Measurements from ENCODE around the gene OSBPL10.

The OSBPL10 gene

DNA sequence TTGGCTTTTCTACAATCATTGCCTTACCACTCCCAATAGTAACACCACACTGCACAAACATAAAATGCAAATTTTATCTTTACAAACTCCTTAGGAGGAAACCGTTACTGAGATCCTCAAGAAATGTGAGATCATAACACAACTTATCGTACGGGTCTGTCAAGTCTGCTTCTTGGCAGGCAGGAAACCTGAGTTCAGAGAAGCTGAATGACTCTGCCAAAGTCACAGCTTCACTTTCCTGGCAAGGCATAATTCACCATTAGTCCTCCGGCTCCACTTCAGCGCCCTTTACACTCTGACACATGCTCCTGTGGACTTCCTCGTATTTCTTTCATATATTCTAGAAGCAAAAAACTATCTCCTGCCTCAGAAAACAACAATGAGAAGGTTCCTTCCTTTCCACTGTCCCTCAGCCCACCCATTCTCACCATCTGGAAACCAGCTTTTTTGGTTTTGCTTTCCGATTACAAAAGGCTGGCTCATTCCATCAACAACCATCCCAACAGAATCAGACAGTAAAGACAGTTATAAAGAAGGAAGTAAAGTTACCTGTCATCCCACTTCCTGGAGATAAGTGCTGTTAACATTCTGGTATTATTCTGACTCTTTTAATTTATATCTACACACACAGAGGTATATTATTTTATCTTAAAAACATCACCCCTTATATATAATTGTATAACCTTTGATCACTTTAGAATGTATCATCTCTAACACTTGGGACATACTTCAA is 225.0 kb downstream of the OSBPL10 start:
- TF ChIP-seq, protein P1, sequence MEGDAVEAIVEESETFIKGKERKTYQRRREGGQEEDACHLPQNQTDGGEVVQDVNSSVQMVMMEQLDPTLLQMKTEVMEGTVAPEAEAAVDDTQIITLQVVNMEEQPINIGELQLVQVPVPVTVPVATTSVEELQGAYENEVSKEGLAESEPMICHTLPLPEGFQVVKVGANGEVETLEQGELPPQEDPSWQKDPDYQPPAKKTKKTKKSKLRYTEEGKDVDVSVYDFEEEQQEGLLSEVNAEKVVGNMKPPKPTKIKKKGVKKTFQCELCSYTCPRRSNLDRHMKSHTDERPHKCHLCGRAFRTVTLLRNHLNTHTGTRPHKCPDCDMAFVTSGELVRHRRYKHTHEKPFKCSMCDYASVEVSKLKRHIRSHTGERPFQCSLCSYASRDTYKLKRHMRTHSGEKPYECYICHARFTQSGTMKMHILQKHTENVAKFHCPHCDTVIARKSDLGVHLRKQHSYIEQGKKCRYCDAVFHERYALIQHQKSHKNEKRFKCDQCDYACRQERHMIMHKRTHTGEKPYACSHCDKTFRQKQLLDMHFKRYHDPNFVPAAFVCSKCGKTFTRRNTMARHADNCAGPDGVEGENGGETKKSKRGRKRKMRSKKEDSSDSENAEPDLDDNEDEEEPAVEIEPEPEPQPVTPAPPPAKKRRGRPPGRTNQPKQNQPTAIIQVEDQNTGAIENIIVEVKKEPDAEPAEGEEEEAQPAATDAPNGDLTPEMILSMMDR (conservative IDR thresholded peaks at IDR 0.05; ENCODE audit: low read depth, low read length) = no peak
- H3K4me3 ChIP-seq (ENCODE audit: low read depth, low read length) = no peak overlapping the region
- no peak for DNase-seq (ENCODE audit: low read depth)

DNA sequence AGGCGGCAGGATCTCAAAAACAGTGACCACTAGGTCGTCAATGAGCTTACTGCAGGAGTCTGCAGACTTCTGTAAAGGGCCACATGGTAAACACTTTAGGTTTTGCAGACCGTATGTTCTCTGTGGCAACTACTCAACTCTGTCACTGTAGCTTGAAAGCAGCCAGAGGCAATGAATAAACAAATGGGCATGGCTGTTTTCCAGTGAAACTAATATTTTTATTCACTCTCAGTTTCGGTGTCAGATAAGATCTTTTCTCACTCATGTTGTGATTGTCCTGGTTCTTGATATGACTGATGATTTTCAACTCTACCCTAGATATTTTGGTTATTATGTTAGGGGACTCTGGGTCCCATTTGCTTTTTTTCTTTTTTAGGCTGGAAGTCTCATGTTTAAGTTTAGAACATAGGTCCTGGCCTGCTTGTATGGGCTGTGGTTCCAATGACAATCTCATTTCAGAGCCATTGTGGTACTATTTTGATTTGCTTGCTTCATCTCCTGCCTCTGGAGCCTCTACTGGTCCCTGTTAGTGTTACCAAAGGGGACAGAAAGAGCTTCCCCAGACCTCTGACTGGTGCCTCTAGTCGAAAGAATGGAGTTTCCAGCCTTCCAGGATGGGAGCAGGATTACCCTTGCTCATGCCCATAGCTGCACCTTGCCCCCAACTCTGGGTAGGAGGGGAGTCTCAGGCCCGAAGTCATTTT is 226.3 kb downstream of the OSBPL10 start:
- no peak for DNase-seq (ENCODE audit: low read depth)
- TF ChIP-seq, protein P1 (conservative IDR thresholded peaks at IDR 0.05; ENCODE audit: low read depth, low read length) = no peak
- no peak overlapping the region for H3K4me3 ChIP-seq (ENCODE audit: low read depth, low read length)

DNA sequence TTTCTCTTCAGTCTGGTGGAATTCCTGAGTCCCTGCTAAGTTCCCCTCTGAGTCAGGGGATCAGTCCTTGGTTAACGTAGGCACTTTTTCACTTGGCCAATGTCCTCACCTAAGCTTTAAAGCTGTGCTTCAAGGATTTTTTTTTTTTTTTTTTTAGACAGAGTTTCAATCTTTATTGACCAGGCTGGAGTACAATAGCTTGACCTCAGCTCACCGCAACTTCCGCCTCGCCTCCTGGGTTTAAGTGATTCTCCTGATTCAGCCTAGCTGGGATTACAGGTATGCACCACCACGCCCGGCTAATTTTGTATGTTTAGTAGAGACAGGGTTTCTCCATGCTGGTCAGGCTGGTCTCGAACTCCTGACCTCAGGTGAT is 228.0 kb downstream of the OSBPL10 start:
- TF ChIP-seq, protein P1 (conservative IDR thresholded peaks at IDR 0.05; ENCODE audit: low read depth, low read length) = no peak
- no peak for DNase-seq (ENCODE audit: low read depth)
- no peak overlapping the region for H3K4me3 ChIP-seq (ENCODE audit: low read depth, low read length)

DNA sequence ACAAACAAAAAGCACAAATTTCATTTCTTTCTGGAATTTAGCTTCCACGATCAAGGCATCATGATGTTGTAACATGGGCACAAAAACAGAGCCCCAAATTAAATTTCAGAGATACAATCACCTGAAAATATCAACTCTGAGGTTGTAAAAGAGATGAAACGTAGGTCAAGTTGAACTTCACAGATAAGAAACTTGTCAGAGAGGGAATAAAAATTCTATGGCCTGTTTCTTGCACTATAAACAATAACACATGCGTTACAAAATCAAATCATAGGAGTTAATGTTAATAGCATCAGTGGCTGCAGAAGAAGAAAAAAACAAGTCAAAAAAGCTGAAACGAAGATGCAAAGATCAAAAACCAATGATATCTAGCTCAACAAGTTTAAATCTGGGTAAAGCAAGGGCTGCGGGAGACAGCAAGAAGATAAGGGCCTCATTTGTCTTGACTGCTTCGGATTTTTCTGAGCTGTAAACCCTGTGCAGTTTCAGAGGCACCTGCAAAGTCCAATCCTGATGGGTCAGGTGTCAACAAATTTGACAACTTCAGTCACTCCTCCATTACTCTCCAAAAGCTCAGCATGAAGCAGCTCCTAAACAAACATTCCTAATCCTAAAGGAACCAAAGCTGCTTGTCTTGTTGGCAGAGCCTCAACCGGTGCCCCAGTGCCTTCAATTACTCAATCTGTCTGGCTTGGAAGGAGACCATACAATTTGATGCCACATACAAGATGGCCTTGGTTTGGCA is 228.6 kb downstream of the OSBPL10 start:
- no peak overlapping the region for H3K4me3 ChIP-seq (ENCODE audit: low read depth, low read length)
- no peak for DNase-seq (ENCODE audit: low read depth)
- TF ChIP-seq, protein P1 (conservative IDR thresholded peaks at IDR 0.05; ENCODE audit: low read depth, low read length) = no peak

DNA sequence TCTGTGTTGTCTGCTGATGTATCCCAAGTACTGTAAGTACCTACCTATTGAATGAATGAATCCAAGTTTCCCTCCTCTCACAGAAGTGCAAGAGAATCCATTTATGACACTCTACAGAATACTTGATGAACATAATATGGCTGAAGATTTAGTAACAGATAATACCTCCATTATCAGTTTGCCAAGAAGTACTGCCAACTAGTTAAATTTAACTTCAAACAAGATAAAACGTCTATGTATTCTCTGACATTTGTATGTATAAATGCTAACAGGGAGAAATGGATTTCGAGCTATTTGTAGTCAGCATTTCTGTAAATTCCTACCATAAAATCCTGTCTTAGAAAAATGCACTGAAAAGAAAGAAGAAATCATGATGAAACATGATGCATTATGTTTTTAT is 230.7 kb downstream of the OSBPL10 start:
- no peak overlapping the region for H3K4me3 ChIP-seq (ENCODE audit: low read depth, low read length)
- TF ChIP-seq, protein P1 (conservative IDR thresholded peaks at IDR 0.05; ENCODE audit: low read depth, low read length) = no peak
- DNase-seq (ENCODE audit: low read depth) = no peak

DNA sequence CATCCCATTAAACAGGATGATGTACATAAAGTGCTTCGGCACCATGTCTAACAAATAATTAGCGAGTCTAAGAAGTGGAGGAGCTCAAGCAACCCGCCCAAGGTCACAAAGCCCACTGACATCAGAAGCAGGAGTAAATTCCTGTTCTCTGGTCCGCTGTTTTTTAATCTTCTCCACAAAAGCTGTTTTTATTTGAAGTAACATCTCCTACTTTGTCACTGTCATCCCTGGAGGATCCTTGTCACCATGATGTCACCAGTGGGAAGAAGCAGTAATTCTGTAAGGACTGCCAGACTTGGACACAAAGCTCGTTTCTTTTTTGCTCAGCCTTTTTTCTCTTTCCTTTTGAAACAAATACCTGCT is 232.1 kb downstream of the OSBPL10 start:
- no peak for DNase-seq (ENCODE audit: low read depth)
- TF ChIP-seq, protein P1 (conservative IDR thresholded peaks at IDR 0.05; ENCODE audit: low read depth, low read length) = no peak

More for the DNA sequence above, 232.1 kb downstream of the OSBPL10 start:
- no peak overlapping the region for H3K4me3 ChIP-seq (ENCODE audit: low read depth, low read length)

Measured in choroid plexus epithelial cell (primary cell).